Right cardiac atrium (tissue), 5 donors: ENCODE results near the gene PKD2. TPM values are rescaled to one million over a fixed set of nuclear protein-coding genes. Genes with fewer than 3 reads are reported as not detected.
"Not testable (repeated sequence)": the region's sequence is repeated elsewhere in the genome, so short reads cannot be mapped to it uniquely, and the experiment has no call there.

Experiments
- ATAC-seq, 2 donors: fragments of 200-7000 bp; cut with Tn5 transposase; one replicate each; pipeline versions ENCODE4 v1.8.0 to v1.9.1; 2020; ENCODE audit warnings: moderate library complexity in 2 of 2, mild to moderate bottlenecking in 1 of 2
- DNase-seq, 3 donors: peaks; one replicate each; pipeline ENCODE4 v3.0.0-alpha.2; 2020
- H3K27ac ChIP-seq: one replicate; pipeline ENCODE4 v1.5.1; 2013; ENCODE audit warnings: mild to moderate bottlenecking, low read length, control low read depth, moderate library complexity
- H3K27me3 ChIP-seq: one replicate; pipeline ENCODE4 v1.6.1; 2013; ENCODE audit not compliant: control insufficient read depth, insufficient read depth
- H3K4me1 ChIP-seq: one replicate; pipeline ENCODE4 v1.6.1; 2013; ENCODE audit warnings: low read length; ENCODE audit not compliant: control insufficient read depth, insufficient read depth
- H3K4me3 ChIP-seq: one replicate; pipeline ENCODE4 v1.5.1; 2013; ENCODE audit warnings: low read length, control low read depth
- H3K9me3 ChIP-seq: one replicate; pipeline ENCODE4 v1.6.1; 2013; ENCODE audit warnings: low read length; ENCODE audit not compliant: control insufficient read depth
- WGBS: extraction: QIAGEN DNeasy Blood & Tissue Kit; methylation state at CpG from one replicate; pipeline ENCODE4 v1.1.7; 2013; 5-methylcytosine and 5-hydroxymethylcytosine counted together
- intact Hi-C, 4 donors: fragments of 100-400 bp; cut with DNase I; formaldehyde crosslinking; loops; one replicate each; pipeline versions ENCODE4 v1.11.0 to v1.14.0; 2022 to 2023
- polyA plus RNA-seq: library from polyadenylated mRNA; stranded (reverse); fragments of 200-250 nt; gene quantifications from one replicate; pipeline ENCODE4 v1.2.3, GENCODE V29; 2013
- total RNA-seq, 4 donors: library from RNA; stranded (reverse); fragmentation: NEBNext Ultra II Directional; extraction: Animal tissue kit (Norgen Biotek cat#: 25700); gene quantifications; one replicate each; pipeline ENCODE4 v1.2.1, GENCODE V29; 2021
- donor health status: healthy with polysubstance abuse.
- donor health status: DM: no; HTN: yes; CAD: no.
- donor health status: DM: no; HTN: no; CAD: no.
- donor health status: DM: no; HTN: yes; CAD: no; lungs with severe emphysema.
- donor health status: DM: yes; HTN: yes; CAD: no.

Gene PKD2
- total and polyA plus RNA-seq, 5 donors: 10.3 to 22.6 (median 20.5) TPM

GRCh38 chr4:88112856-88113255 is 105.4 kb downstream of the PKD2 start:
- Histone ChIP-seq H3K9me3 (no peaks in the 10 kb centered on the region), H3K4me1 (peaks cover 2% of the 10 kb centered on the region), H3K27ac (no peak overlapping the region), H3K27me3 (no peaks in the 10 kb centered on the region), H3K4me3 (no peak overlapping the region)
- intact Hi-C loops: no loop called here
- DNase-seq (no peak), ATAC-seq (no peak)
- 94% methylated on average over 5 of the region's 5 CpGs for WGBS

DNA sequence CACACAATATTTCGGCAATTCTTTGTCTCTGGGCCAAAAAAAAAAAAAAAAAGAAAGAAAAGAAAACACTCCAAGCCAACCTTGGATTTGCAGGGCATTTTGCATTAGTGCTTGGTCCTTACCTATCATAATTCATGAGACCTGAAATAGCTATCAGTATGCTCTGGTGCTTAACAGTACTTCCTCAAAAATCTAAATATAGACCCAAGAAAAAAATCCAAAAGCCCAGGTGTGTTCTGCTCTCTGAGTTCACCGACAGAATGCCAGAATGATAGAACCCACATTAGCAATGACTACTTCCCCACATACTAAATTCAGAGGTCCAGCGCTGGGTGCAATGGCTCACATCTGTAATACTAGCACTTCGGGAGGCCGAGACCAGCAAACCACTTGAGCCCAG is 108.2 kb downstream of the PKD2 start:
- Histone ChIP-seq H3K27ac (no peak overlapping the region), H3K9me3 (no peaks in the 10 kb centered on the region), H3K27me3 (no peaks in the 10 kb centered on the region), H3K4me1 (no peaks in the 10 kb centered on the region), H3K4me3 (no peak overlapping the region)
- intact Hi-C loops: no loop called here
- 93% methylated on average over 5 of the region's 5 CpGs for WGBS
- DNase-seq (no peak), ATAC-seq (no peak)

GRCh38 chr4:88119943-88120342 is 112.5 kb downstream of the PKD2 start:
- no peak for ATAC-seq
- no peaks in the 10 kb centered on the region for H3K27me3 ChIP-seq
- H3K9me3 ChIP-seq: no peaks in the 10 kb centered on the region
- H3K27ac ChIP-seq: no peak overlapping the region
- intact Hi-C loops: no loop called here
- no peaks in the 10 kb centered on the region for H3K4me1 ChIP-seq
- no peak overlapping the region for H3K4me3 ChIP-seq
- DNase-seq: no peak
- 80% methylated on average over 2 of the region's 2 CpGs for WGBS

DNA sequence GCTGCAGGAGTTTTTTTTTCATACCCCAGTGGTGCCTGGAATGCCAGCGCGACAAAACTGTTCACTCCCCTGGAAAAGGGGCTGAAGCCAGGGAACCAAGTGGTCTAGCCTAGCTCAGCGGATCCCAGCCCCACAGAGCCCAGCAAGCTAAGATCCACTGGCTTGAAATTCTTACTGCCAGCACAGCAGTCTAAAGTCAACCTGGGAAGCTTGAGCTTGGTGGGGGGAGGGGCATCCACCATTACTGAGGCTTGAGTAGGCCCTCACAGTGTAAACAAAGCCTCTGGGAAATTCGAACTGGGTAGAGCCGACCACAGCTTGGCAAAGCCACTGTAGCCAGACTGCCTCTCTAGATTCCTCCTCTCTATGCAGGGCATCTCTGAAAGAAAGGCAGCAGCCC is 114.8 kb downstream of the PKD2 start:
- ATAC-seq, H3K4me1 ChIP-seq, intact Hi-C loops, H3K4me3 ChIP-seq, H3K27me3 ChIP-seq, H3K27ac ChIP-seq, DNase-seq, H3K9me3 ChIP-seq: not testable (repeated sequence)
- WGBS: 79% methylated on average over 5 of the region's 5 CpGs

Other genes with a start within 250 kb of the PKD2 start
- gene IBSP, start 208.1 kb upstream of the PKD2 start, total RNA-seq: not detected
- 0.07 TPM for gene IBSP, start 208.1 kb upstream of the PKD2 start, polyA plus RNA-seq
- not detected for gene MEPE, start 174.7 kb upstream of the PKD2 start, total RNA-seq
- gene MEPE, start 174.7 kb upstream of the PKD2 start, polyA plus RNA-seq: not detected
- 10 to 100 TPM in 2 of 4 donors, 1 to 10 TPM in 2; 3.1 to 38.8 (median 19.2) TPM for gene SPP1, start 31.9 kb upstream of the PKD2 start, total RNA-seq
- 20.9 TPM for gene SPP1, start 31.9 kb upstream of the PKD2 start, polyA plus RNA-seq
- gene ABCG2, start 151.0 kb downstream of the PKD2 start, total RNA-seq: 1 to 10 TPM; 1.6 to 4.0 (median 2.1) TPM
- gene ABCG2, start 151.0 kb downstream of the PKD2 start, polyA plus RNA-seq: 0.97 TPM